ENCODE results near the gene LAMA1. TPM values are rescaled to one million over a fixed set of nuclear protein-coding genes. Genes with fewer than 3 reads are reported as not detected.

The LAMA1 gene
- total RNA-seq, 4 donors from 2014 or later, result 2.2 to 11.3 (median 5.5) TPM

DNA sequence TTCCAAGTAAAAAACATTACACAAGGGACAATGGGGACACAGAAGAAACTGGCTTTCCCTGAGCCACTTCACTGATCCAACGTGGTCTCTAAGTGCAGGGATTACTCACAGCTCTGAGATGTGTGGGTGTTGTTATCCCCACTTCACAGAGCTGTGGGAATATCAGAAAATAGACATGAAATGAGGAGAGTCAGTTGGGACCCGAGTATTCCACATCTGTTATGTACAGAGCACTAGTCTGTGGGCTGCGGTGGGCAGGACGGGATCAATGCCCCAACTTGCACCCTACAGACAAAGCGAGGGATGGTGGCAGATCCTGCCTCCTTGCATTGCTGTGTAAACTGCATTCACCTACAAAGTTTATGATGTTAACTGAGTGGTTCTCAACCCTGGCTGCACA is 11.7 kb downstream of the LAMA1 start:
- no peak for DNase-seq (ENCODE audit: low spot score)
- no peak for ATAC-seq (ENCODE audit: low FRiP score)
- TF ChIP-seq, protein P1, sequence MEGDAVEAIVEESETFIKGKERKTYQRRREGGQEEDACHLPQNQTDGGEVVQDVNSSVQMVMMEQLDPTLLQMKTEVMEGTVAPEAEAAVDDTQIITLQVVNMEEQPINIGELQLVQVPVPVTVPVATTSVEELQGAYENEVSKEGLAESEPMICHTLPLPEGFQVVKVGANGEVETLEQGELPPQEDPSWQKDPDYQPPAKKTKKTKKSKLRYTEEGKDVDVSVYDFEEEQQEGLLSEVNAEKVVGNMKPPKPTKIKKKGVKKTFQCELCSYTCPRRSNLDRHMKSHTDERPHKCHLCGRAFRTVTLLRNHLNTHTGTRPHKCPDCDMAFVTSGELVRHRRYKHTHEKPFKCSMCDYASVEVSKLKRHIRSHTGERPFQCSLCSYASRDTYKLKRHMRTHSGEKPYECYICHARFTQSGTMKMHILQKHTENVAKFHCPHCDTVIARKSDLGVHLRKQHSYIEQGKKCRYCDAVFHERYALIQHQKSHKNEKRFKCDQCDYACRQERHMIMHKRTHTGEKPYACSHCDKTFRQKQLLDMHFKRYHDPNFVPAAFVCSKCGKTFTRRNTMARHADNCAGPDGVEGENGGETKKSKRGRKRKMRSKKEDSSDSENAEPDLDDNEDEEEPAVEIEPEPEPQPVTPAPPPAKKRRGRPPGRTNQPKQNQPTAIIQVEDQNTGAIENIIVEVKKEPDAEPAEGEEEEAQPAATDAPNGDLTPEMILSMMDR (IDR thresholded peaks at IDR 0.05), result no peak

DNA sequence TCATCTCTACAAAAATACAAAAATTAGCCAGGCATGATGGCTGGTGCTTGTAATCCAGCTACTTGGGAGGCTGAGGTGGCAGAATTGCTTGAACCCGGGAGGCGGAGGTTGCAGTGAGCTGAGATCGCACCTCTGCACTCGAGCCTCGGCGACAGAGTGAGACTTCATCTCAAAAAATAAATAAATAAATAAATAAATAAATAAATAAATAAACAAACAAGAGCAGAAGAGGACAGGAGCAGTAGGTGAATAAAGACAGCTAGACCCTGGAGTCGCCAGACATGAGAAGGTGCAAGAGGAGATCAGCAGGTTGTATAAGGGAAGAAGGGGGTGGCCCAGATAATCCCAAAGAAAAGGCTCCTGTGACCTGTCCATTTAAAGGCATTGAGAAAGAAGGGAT is 12.3 kb downstream of the LAMA1 start:
- no peak for ATAC-seq (ENCODE audit: low FRiP score)
- TF ChIP-seq, protein P1 (IDR thresholded peaks at IDR 0.05), result no peak
- no peak for DNase-seq (ENCODE audit: low spot score)

DNA sequence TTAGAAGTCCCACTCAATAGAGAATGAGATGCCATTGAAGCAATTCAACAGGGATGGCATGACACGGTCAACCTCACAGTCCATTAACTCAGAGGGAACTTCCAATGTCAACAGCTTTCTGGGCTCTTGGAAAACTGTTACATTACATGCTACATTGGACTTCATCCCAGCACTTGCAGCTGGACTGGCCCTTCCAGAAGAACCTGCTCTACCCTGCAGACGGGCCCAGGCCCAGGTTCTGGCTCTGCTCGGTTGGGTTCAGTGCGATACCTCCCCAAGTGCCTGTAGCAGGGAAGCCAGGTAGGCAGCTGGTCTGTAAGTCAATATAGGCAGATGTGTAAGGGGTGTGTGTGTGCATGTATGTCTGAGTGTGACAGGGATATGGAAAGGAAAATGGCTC is 12.9 kb downstream of the LAMA1 start:
- no peak for ATAC-seq (ENCODE audit: low FRiP score)
- no peak for DNase-seq (ENCODE audit: low spot score)
- TF ChIP-seq, protein P1 (IDR thresholded peaks at IDR 0.05), result no peak

DNA sequence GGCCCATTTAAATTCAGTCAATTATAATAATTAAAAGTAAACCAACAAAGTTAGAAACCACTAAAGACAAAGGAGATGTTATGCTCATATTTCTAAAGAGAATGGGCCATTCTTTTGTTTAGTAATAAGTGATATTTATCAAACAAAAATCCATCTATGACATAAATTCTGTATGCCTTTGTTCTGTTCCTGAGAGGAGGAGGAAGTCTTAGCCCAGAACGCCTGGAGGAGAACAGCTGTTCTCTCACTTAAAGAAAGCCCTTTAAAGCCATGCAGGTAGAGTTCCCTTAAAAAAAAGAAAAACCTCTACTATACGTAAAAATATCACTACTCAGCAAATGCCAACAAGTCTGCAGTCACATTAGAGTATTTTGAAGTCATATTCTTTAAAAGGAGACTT is 15.5 kb downstream of the LAMA1 start:
- ATAC-seq (ENCODE audit: low FRiP score) (no peak), DNase-seq (ENCODE audit: low spot score) (no peak)
- TF ChIP-seq, protein P1 (IDR thresholded peaks at IDR 0.05), result no peak

DNA sequence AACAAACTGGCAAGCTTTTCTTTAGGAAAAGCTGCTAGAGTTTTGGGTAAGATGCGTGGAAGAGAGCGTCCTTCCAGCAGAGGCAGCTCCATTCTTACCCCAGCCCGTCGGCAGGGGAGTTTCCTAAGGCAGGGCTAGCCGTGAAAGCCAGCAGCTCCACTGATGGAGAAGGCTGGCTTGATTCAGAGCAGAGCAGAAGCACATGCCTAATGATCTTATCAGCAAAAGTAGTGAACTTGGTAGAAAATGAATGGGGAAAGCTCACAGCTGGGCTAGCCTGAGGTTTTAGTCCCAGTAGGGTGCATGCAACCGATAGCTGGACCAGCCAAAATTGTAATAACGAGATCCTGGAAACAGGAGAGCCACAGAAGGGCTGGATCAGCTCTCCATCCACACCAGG is 20.8 kb downstream of the LAMA1 start:
- no peak for DNase-seq (ENCODE audit: low spot score)
- TF ChIP-seq, protein P1 (IDR thresholded peaks at IDR 0.05), result no peak

DNA sequence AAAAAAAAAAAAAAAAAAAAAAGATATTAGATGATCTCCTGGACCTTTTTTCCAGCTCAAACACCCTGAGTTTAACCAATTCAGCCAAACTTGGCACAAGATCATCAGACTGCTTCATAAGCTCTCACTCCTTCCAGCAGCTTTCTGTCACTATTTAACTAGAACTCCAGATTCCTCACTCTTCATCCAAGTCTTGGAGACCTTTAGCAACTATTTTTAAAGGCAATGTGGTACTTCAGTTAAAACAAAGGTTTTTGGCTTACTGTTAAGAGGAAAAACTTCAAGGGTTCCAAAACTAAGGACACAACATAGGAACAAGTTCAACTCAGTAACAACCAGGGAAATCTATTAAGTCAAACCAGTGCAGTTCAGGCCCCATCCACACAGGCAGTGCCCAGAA is 23.2 kb downstream of the LAMA1 start:
- ATAC-seq (ENCODE audit: low FRiP score), result no peak
- no peak for DNase-seq (ENCODE audit: low spot score)
- TF ChIP-seq, protein P1 (IDR thresholded peaks at IDR 0.05), result no peak

More for the DNA sequence above, 20.8 kb downstream of the LAMA1 start:
- ATAC-seq (ENCODE audit: low FRiP score), result no peak

DNA sequence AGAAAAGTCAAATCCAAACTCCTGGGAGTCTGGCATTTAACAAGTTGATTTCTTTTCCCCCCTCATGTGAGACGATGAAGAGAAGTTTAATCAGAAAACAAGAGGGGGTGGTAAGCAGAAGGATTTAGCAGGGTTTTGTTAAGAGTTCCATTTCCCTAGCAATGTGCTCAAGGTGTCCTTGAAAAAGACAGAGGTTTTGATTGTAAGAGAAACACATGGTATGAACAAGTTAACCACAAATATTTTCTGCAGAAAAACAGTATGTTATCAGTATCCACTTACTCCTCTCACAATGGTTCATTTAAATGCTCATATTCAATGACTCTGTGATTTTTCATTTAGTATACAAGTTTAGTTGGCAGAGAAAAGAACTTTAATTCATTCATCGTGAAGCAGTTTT is 26.8 kb downstream of the LAMA1 start:
- TF ChIP-seq, protein P1 (IDR thresholded peaks at IDR 0.05), result no peak
- no peak for ATAC-seq (ENCODE audit: low FRiP score)
- no peak for DNase-seq (ENCODE audit: low spot score)

Measured in omental fat pad (tissue), 4 donors.